GM19455 (cell line): ENCODE data around the gene JPH3.
"Not testable (repeated sequence)": the region's sequence is repeated elsewhere in the genome, so short reads cannot be mapped to it uniquely, and the experiment has no call there.

Source experiments
- ATAC-seq: cut with Tn5 transposase; IDR thresholded peaks from one replicate; pipeline ENCODE4 v1.9.1; 2021; ENCODE audit not compliant: unreplicated experiment

Gene JPH3

DNA sequence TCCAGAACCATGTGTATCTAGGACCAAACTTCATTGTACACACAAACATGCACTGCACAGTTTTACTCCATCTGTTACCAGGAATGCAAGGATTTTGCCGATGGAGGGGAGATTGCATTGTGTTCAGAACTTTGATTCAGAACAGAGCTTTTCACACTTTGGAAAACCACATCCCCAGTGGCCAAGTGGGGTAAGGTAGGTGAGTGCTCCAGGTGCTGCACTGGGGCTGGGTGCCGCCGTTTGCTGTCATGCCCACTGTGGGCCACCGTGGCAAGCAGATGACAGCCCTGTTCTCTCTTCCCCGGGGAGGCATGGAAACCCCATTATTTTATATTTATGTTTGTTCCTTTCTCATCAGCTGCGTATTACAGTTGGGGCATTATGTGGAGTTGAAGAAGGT lies 29.3 kb upstream of the JPH3 start:
- ATAC-seq: no peak

DNA sequence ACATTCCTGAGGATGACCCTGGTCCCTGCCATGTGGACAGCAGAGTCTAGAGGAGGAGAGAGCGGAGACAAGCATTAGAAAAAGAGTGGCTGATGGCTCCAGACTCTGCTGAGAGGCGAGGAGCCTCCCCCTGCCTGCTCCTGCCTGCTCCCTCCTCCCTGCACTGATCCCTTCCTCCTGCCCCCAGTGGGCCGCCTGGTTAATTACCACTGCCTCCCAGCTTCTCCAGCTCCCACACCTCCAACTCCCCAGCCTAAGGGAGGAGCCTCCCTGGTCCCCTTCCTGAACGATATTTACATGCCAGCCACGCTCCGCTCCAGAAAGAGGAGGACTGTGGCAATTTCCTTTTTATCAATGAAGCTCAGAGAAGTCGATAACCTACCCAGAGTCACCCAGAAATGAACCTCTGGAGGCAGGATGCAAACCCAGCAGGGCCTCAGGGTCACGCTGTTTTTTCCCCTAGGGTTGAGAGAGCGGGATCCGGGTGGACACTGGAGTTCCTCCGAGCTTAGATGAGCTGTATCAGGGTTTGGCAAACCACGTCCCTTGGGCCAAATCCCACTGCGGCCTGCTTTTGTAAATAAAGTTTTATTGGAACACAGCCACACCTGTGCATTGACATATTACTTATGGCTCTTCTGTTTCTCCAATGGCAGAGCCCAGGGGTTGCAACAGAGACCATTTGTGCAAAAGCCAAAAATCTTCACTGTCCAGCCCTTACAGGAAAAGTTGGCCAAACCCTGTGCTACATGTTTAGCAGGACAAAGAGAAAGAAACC lies 27.1 kb upstream of the JPH3 start:
- ATAC-seq: no peak

DNA sequence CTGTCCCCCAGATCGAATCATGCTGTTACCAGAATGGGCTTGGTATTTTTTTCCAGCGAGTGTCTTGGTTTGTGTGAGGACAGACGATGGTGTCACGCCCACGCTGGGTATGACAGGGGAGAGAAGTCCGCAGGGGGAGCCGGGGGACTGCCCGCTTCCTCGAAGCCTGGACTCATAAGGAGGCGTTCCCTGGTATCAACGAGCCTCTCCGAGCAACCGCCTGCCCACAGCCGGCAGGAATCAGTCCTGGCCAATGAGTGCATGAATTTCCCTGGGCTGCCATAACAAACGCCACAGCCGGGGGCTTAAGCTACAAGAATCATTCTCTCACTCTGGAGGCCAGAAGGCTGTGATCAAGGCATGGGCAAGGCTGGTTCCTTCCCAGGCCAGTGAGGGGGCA lies 26.1 kb upstream of the JPH3 start:
- no peak for ATAC-seq

DNA sequence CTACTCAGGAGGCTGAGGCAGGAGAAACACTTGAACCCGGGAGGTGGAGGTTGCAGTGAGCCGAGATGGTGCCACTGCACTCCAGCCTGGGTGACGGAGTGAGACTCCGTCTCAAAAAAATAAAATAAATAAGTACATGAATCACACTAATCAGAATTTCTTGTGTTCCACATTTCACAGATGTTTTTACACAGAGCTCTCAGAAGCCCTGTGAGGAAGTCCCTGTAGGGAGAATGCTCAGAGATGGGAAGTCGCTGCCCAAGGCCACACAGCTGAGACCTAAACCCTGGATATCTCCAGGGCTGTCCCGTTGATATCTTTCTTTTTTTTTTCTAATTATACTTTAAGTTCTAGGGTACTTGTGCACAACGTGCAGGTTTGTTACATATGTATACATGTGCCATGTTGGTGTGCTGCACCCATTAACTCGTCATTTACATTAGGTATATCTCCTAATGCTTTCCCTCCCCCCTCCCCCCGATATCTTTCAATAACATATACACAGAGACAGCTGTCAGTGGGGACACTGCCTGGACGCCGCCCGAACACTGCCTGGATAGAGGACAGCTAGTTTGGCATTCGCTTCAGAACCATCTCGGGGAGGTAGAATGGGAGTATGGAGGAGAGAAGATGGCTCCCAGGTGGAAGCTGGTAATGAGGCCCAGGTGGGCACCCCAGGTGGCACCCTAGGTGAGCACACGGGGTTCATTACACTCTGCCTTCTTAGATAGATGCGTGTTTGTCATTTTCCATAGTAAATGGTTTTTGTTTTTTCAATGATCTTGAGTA lies 24.0 kb upstream of the JPH3 start:
- not testable (repeated sequence) for ATAC-seq

DNA sequence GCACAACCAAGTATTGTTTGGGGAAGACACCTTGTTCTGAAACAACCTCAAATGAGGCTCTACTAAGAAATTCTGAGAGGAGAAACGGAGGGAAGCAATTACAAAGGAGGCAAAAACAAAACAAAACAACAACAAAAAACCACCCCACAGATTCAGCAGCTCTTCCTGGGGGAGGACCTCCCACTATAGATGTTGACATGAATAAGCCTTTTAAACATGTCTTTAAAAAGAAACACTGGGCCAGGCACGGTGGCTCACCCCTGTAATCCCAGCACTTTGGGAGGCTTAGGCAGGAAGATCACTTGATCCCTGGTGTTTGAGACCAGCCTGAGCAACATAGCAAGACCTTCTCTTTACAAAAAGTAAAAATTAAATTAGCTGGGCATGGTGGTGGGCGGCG lies 22.6 kb upstream of the JPH3 start:
- no peak for ATAC-seq

DNA sequence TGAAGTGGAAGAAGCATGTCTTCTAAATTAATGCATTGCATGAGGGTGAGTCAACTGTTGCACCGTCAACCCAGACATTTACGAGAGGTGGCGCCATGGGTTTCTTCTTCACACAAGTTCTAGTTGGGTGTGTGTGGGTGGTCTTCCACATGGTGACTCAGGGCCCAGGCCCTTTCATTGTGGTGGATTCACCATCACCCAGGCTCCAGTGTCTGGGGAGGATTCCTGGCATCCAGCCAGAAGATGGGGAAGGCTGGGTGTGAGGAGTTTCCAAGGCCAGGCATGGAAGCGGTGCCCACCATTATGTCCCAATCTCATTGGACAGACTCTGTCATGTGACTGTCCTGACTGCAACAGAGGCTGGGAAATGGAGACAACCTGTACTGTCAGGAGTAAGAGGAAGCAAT lies 21.4 kb upstream of the JPH3 start:
- no peak for ATAC-seq

DNA sequence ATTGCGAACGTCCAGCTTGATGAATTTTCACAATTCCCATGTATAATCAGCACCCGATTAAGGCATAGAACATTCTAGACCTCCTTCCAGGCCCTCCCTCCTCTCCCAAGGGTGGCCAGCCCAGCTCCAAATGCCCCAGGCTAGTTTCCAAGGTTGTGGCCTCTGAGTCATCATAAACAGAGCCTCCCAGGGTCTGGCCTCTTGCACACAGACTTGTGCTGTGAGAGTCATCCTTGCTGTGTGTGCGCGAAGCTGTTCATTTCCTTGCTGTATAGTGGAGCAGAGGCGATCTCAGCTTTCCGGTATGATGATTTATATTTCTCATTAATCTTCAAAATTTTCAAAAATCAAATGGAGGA lies 20.5 kb upstream of the JPH3 start:
- no peak for ATAC-seq

DNA sequence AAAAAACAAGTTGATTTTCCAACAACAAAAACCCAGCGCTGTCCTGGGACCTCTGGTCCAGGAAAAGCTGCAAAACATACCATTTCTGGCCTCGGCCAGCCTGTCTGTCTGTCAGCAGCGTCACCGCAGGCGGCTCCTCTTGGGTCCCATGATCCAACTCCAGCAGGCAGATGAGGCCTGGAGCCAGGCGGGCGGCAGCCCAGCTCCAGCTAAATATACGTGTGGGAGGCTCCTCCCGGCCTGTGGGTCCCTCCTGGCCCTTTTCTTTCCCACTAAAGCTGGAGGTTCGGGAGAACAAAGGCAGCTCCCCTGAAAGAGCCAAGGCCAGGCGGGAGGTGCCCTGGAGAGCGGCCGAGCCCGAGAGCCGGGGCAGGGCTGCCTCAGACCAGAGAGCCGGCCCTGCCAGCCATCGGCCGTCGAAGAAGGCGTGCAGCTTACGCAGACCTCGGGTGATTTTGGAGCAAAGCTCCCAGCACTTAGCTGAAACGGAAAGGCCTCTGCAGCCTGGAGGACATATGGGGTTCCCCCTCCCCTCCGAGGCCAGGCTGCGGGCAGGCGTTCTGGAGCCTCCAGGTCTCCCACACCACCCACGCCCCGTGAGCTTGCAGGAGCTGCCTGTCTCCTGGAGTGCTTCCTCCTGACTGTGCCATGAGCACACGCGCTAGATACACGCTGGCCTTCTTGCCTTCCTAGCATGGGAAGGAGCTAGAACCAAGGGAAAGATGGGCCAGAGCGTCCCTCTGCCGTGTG lies 19.9 kb upstream of the JPH3 start:
- no peak for ATAC-seq

DNA sequence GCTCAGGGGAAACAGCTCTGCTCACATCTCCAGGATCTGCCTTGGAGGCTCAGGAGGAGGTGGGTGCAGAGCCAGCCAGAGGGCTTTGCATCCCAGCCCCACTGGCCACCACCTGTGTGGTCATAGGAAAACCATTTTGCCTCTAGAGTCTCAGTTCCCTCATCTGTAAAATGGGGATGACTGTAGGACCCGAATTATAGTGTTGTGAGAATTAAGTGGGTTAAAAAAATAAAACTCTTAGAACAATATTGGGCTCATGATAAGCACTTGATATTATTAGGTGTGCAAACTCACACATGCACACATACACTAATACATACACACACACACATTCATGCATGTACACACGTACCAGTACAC lies 19.4 kb upstream of the JPH3 start:
- ATAC-seq: no peak

DNA sequence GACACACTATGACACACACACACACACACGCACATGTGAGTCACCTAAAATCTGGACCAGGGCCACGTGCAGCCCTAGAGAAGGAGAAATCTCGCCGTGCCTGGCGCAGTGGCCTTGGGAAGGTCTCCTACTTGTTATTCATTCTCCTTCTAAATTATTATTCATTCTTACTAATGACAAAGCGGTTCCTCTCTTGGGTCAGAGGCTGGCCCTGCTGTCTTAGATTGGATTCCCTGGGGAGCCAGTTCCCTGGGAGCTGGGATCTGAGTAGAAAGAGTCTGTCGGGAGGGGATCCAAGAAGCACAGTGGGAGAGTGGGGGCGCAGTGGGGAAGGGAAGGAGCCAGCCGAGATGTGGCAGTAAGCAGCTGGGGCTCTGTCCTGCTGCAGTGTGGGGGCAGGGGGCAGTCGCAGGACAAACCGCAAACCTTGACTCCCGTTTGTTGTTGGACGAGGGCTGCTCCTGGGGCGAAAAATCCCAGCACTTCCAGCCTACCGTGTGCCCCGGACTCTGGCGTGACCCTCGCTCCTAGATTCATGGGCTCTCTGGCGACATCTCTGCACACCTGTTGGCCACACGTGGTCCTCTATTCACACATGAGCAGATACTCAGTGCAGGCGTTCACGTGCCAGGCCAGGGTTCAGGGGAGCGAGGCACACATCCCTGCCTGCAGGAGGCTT lies 18.7 kb upstream of the JPH3 start:
- ATAC-seq: no peak

DNA sequence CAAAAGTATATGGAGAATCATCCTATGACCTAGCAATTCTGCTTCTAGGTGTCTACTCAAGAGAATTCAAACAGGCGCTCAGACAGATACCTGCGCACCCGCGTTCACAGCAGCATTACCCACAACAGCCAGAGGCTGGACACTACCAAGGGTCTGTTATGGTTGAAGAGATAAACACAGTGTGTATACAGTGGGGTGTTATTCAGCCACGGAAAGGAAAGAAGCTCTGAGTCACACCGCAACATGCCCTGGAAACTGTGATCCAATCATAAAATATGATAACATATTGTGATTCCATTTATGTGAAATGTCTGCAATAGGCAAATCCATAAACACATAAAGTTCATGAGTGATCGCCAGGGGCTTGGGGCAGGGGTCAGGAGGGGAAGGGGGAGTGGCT lies 18.0 kb upstream of the JPH3 start:
- no peak for ATAC-seq

DNA sequence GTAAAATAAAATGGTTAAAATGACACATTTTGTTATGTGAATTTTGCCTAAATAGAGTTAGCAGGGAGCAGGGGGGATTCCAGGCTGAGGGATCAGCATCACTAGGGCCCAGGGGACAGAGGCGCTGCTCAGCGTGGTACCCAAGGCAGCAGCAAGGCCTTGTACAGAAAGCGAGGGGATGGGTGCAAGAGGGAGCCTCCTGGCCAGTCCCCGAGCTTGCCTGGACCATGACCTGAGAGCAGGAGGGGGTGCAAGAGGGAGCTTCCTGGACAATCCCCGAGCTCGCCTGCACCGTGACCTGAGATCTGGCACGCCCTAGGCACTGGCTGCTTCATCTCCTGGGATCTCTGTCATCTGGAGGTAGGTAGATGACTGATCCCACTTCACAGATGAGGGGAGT lies 17.3 kb upstream of the JPH3 start:
- ATAC-seq: no peak

DNA sequence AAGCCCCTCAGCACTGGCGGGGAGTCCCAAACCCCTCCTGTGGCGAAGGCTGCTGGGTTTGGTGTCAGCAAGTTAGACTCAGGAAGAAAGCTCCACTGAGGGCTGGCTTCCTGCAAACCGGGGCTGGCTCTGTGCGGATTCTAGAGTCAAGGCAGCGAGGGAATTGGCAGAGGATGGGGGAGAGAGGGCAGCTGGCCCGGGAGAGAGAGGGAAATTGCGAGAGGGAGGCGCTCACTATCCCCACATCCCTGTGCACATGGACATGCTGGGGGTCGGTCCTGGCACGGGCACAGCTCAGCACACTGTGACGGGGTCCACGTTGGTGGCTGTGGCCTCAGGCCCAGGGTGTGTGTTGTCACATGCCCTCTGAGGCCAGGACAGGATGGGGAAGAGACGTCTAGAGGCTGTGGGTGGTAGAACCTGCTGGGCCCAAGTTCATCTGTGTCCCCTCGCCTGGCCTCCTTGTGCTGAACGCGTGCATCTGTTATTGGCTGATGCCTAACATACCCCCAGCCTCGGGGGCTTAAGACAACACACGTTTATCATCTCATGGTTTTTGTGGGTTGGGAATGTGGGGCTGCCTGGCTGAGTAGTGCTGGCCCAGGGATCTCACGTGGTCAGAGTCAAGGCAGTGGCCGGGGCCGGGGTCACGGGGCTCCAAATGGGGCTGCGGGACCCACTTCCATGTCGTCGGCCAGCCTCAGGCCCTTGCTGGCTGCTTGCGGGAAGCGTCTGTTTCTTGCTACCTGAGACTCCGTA lies 16.7 kb upstream of the JPH3 start:
- no peak for ATAC-seq

DNA sequence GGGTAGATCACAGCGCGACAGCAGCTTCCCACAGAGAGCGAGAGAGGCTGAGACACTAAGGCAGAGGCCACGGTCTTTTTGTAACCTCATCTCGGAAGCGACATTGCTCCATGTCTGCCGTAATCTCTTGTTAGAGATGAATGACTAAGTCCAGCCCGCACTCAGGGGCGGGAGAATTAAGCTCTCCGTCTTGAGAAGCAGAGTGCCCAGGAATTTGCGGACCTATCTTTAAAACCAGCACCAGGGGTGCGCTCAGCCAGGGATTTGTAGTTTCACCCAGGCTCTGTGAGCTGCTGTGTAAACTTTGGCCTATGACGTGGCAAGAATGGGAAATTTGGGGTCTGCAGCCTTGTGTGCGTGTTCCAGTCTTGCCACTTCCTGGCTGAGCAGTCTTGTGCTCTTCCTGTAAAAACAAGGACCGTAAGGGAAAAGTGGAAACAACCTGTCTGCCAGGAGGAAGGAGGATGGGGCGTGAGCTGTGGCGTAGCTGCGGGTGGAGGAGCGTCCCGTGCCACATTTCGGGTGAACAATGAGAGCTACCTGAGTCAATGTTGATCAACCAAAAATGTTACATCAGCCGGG lies 16.0 kb upstream of the JPH3 start:
- ATAC-seq: no peak

DNA sequence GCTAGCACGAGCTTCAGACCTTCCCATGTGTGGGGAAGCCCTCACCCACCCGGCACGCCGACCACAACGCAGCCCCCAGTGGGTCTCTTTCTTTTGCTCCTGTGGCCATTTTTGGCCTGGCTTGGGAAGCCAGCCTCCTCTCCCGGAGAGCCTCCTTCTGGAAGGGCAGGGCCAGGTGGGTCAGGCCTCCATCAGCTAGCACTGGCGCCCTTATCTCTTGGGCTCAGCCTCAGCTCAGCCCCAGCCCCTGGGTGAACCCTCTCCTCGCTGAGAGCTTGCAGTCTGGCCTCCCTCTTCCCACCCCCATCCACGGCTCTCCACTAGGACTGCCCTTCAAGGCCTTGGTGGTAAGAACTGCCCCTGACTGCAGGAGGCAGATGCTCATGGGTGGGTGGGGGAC lies 14.7 kb upstream of the JPH3 start:
- ATAC-seq: no peak

DNA sequence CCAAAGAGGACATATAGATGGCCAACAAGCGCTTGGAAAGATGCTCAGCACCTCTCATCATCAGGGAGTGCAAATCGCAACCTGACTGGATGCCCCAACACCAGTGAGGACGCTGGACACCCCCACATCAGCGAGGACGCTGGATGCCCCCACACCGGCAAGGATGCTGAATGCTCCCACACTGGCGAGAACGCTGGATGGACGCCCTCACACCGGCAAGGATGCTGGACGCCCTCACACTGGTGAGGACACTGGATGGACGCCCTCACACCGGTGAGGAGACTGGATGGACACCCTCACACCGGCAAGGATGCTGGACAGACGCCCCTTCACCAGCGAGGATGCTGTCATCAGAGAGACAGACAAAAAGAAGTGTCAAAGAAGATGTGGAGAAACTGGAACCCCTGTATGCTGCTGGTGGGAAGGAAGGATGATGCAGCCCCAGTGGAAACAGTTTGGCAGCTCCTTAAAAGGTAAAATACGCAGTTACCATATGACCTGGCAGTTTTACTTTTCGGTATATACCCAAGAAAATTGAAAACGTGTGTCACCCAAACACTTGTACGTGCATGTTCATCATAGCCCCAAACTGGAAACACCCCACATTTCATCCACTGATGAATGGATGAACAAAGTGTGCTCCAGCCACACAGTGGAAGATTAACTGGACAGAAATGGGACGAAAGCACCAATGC lies 10.1 kb upstream of the JPH3 start:
- ATAC-seq: no peak

DNA sequence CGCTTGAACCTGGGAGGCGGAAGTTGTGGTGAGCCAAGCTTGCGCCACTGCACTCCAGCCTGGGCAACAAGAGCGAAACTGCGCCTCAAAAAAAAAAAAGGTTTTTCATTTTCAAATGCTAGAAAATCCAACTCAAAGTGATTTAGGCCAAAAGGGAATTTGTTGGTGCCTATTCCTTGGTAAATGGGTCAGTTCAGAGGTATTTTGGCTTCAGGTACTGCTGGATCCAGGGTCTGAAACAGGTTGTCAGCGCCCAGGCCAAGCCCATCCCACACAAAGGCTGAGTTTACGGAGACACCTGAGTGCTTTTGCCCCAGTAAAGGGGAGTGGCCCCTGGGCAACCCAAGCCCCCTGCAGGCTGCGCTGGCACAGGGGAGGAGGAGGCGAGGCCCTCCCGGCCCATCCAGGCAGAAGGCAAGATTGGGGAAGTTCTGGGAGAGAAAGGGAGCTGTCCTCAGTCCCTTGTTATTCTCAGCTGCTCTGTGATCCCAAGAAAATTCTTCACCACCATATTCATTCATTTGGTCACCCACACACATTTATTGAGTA lies 8.5 kb upstream of the JPH3 start:
- no peak for ATAC-seq

DNA sequence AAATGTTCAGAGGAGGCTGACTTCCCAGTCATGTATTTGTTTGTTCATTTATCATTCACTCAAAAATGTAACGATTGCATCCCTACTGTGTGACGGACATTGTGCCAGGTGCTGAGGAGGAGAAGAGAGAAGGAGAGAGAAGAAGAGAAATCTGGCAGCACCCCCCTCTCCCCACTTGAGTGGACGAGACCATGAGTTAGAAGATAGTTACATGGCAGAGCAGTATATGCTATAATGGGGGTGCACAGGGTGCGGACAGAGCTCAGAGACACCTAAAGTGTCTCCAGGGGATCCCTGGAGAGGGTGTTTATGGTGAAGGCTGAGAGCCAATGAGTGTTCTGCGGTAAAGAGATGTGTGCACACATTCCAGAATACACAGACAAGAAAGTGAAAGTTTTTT lies 6.6 kb upstream of the JPH3 start:
- ATAC-seq: no peak

DNA sequence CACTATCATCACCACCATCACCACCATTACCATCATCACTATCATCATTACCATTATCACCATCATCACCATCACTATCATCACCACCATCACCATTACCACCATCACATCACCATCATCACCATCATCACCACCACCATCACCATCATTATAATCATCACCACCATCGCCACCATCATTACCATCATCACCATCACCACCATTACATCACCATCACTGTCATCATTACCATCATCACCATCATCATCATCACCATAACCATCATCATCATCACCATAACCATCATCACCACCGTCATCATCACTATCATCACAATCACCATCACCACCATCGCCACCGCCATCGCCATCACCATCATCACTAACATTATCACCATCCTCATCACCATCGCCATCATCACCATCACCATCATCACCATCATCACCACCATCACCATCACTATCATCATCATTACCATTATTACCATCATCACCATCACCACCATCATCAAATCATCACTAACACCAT lies 4.9 kb upstream of the JPH3 start:
- no peak for ATAC-seq
